K562 (cell line): ENCODE results near the gene GP2. TPM values are rescaled to one million over a fixed set of nuclear protein-coding genes. Genes with fewer than 3 reads are reported as not detected.

Experiments used
- ATAC-seq: fragments of 200-7000 bp; cut with Tn5 transposase; 3 replicates; pipeline ENCODE4 v1.9.1; 2020; ENCODE audit warnings: moderate library complexity
- BruUV-seq: library from RNA; stranded (reverse); fragments of 400-500 nt; replicated peaks from 2 replicates; lab custom pipeline; 2021; lab: Mats Ljungman, UMichigan
- CTCF ChIA-PET: fragments of 300-600 bp; formaldehyde crosslinking; extraction: SDS; loops from one replicate; lab custom pipeline; 2021; ENCODE audit warnings: low intra/inter-chr PET ratio; lab: Yijun Ruan, JAX
- POLR2A ChIA-PET: fragments of 300-600, 350-650 bp; sonication (Branson Sonifier 250); formaldehyde crosslinking; extraction: SDS; loops from one replicate; lab custom pipeline; 2021; ENCODE audit warnings: antibody characterized with exemption, inconsistent platforms; lab: Yijun Ruan, JAX
- DNase-seq, 4 experiments: peaks; one replicate each; pipeline versions ENCODE4 v3.0.0 to v3.0.0-alpha.2; 2011 to 2018; ENCODE audit warnings: low spot score in 3 of 4, mixed read lengths in 3 of 4; ENCODE audit errors: extremely low read depth in 1 of 4
- FAIRE-seq: peaks from 2 replicates; lab custom pipeline; 2011; peaks lifted over from hg19 to GRCh38; lab: Jason Lieb, UNC
- H2AFZ ChIP-seq: 2 replicates; pipeline ENCODE4 v1.6.0; 2011; ENCODE audit warnings: low read depth, low read length, control low read depth, inconsistent platforms
- H3K27ac ChIP-seq: fragments of 200-600 bp; 3 replicates; pipeline ENCODE4 v1.8.0; 2011; ENCODE audit warnings: low read depth, mild to moderate bottlenecking, control low read depth, inconsistent platforms, low read length, moderate library complexity, mixed read lengths; ENCODE audit errors: extremely low read depth
- H3K27me3 ChIP-seq, 2 experiments: fragments of 300-600 bp in 1 of 2; 2 replicates in 1 of 2; 3 replicates in 1 of 2; pipeline versions ENCODE4 v1.6.0 to v1.8.0; 2011; ENCODE audit warnings: inconsistent platforms in 2 of 2, low read length in 2 of 2, mild to moderate bottlenecking in 1 of 2, mixed read lengths in 1 of 2, moderate library complexity in 1 of 2; ENCODE audit not compliant: control insufficient read depth in 2 of 2, insufficient read depth in 2 of 2
- H3K36me3 ChIP-seq: fragments of 300-600 bp; 3 replicates; pipeline ENCODE4 v1.8.0; 2011; ENCODE audit warnings: mild to moderate bottlenecking, low read length, inconsistent platforms; ENCODE audit not compliant: control insufficient read depth, insufficient read depth
- H3K4me1 ChIP-seq, 2 experiments: fragments of 200-600 bp in 1 of 2; replicated peaks in 1 of 2; 2 replicates in 1 of 2; 3 replicates in 1 of 2; pipeline versions ENCODE4 v1.5.1 to v1.8.0; 2011; ENCODE audit warnings: inconsistent platforms in 2 of 2, low read length in 2 of 2, mild to moderate bottlenecking in 1 of 2, mixed read lengths in 1 of 2, moderate library complexity in 1 of 2; ENCODE audit not compliant: control insufficient read depth in 2 of 2, insufficient read depth in 2 of 2
- H3K4me2 ChIP-seq: 2 replicates; pipeline ENCODE4 v1.6.1; 2011; ENCODE audit warnings: low read length, control low read depth, inconsistent platforms, mixed read lengths; ENCODE audit not compliant: insufficient read depth
- H3K4me3 ChIP-seq: fragments of 200-600 bp; sonication (generic), shearing (Covaris generic); 2 replicates; pipeline ENCODE4 v1.5.1; 2016; ENCODE audit warnings: control low read depth, inconsistent platforms
- H3K79me2 ChIP-seq: fragments of 200-600 bp; 3 replicates; pipeline ENCODE4 v1.8.0; 2011; ENCODE audit warnings: low read length, inconsistent platforms; ENCODE audit not compliant: control insufficient read depth, insufficient read depth
- H3K9ac ChIP-seq, 2 experiments: 2 replicates each; pipeline versions ENCODE4 v1.6.0 to v1.6.1; 2011; ENCODE audit warnings: low read depth in 2 of 2, low read length in 2 of 2, control low read depth in 1 of 2, inconsistent platforms in 1 of 2, mild to moderate bottlenecking in 1 of 2, mixed read lengths in 1 of 2; ENCODE audit not compliant: insufficient read depth in 1 of 2
- H3K9me1 ChIP-seq: one replicate; pipeline ENCODE4 v1.6.0; 2011; ENCODE audit warnings: inconsistent platforms, mild to moderate bottlenecking, low read length, moderate library complexity; ENCODE audit not compliant: control insufficient read depth, insufficient read depth
- H3K9me3 ChIP-seq: replicated peaks from 2 replicates; pipeline ENCODE4 v1.5.1; 2011; ENCODE audit warnings: low read depth, low read length, inconsistent platforms; ENCODE audit not compliant: control insufficient read depth, insufficient read depth
- H4K20me1 ChIP-seq: replicated peaks from 2 replicates; pipeline ENCODE4 v1.6.1; 2011; ENCODE audit warnings: low read length, inconsistent platforms, mixed read lengths; ENCODE audit not compliant: control insufficient read depth, insufficient read depth
- CAMTA2 ChIP-seq: fragments of 250-450 bp; sonication (Bioruptor Pico); conservative IDR thresholded peaks from 2 replicates; pipeline ENCODE4 v1.5.1; 2022
- DMBX1 ChIP-seq: fragments of 250-450 bp; sonication (Bioruptor Pico); IDR thresholded peaks from 2 replicates; pipeline ENCODE4 v1.8.0; 2022; ENCODE audit warnings: inconsistent platforms, mild to moderate bottlenecking, moderate library complexity, borderline replicate concordance
- MBD1 ChIP-seq: fragments of 250-450 bp; sonication (Bioruptor Pico); IDR thresholded peaks from 2 replicates; pipeline ENCODE4 v1.8.0; 2022; ENCODE audit warnings: inconsistent platforms
- MIER1 ChIP-seq: fragments of 450-650 bp; IDR thresholded peaks from 2 replicates; pipeline ENCODE4 v1.6.1; 2016; ENCODE audit warnings: antibody characterized with exemption, mild to moderate bottlenecking, low read depth
- NR4A1 ChIP-seq, 2 experiments: fragments of 250-450 bp in 1 of 2; fragments of 450-650 bp in 1 of 2; sonication (Bioruptor Pico) in 1 of 2; IDR thresholded peaks; 2 replicates each; pipeline versions ENCODE4 v1.4.0 to v1.6.1; 2016 to 2020; ENCODE audit warnings: mild to moderate bottlenecking in 2 of 2, missing compliant biosample characterization in 1 of 2, missing genetic modification characterization in 1 of 2, moderate library complexity in 1 of 2
- POLR2H ChIP-seq: IDR thresholded peaks from 2 replicates; pipeline ENCODE4 v1.6.1; 2016; ENCODE audit warnings: missing genetic modification characterization, low read depth, mild to moderate bottlenecking, control low read depth, missing compliant biosample characterization, moderate library complexity
- POLR3G ChIP-seq: IDR thresholded peaks from 2 replicates; pipeline ENCODE4 v1.6.1; 2011; ENCODE audit not compliant: insufficient read length, insufficient replicate concordance; ENCODE audit errors: extremely low read depth
- RCOR1 ChIP-seq, 2 experiments: IDR thresholded peaks; 2 replicates each; pipeline ENCODE4 v1.6.1; 2012; ENCODE audit warnings: low read depth in 2 of 2, low read length in 2 of 2, borderline replicate concordance in 1 of 2, improper control_type of control experiment in 1 of 2
- RFX1 ChIP-seq: fragments of 450-650 bp; IDR thresholded peaks from 2 replicates; pipeline ENCODE4 v1.6.1; 2016; ENCODE audit warnings: mild to moderate bottlenecking, moderate library complexity
- SMARCE1 ChIP-seq: fragments of 450-650 bp; IDR thresholded peaks from 2 replicates; pipeline ENCODE4 v1.7.1; 2016; ENCODE audit warnings: mild to moderate bottlenecking
- ZC3H8 ChIP-seq: fragments of 450-650 bp; IDR thresholded peaks from 2 replicates; pipeline ENCODE4 v1.6.1; 2017
- ZNF586 ChIP-seq: fragments of 450-650 bp; formaldehyde crosslinking; conservative IDR thresholded peaks from 2 replicates; pipeline ENCODE4 v1.4.0; 2020; ENCODE audit warnings: mild to moderate bottlenecking, moderate library complexity
- WGBS: fragments of 100-300 bp; shearing (Covaris generic); methylation state at CpG from one replicate; pipeline ENCODE4 v1.1.6; 2016; ENCODE audit warnings: low coverage, mixed read lengths; ENCODE audit not compliant: insufficient coverage; ENCODE audit errors: missing lambda C conversion rate; 5-methylcytosine and 5-hydroxymethylcytosine counted together
- in situ Hi-C: fragments of 300-500 bp; cut with MboI; formaldehyde crosslinking; loops from 4 replicates; pipeline ENCODE4 v1.15.0; 2018; ENCODE audit warnings: inconsistent platforms, mixed read lengths
- intact Hi-C: fragments of 100-400 bp; cut with micrococcal nuclease; formaldehyde crosslinking; loops from 2 replicates; pipeline ENCODE4 v1.14.2; 2022
- polyA plus RNA-seq, 8 experiments: library from polyadenylated mRNA; depleted of rRNA in 4 of 8; stranded (reverse) in 5 of 8; unstranded in 3 of 8; fragments of >200 nt; fragmentation: Nextera tagmentation in 2 of 8; fragmentation: Illumina TruSeq in 1 of 8; extraction: Ambion mirVana in 2 of 8; extraction: Trizol in 1 of 8; gene quantifications; 2 replicates each; pipeline versions ENCODE4 v1.2.1 to v1.2.3, GENCODE V29; 2011 to 2014; ENCODE audit warnings: inconsistent platforms in 1 of 8, missing spikeins in 1 of 8
- total RNA-seq, 7 experiments: library from RNA; depleted of rRNA in 6 of 7; stranded (reverse); fragments of >200 nt in 6 of 7; fragmentation: Illumina TruSeq in 2 of 7; extraction: Trizol in 2 of 7; gene quantifications; 2 replicates each; pipeline versions ENCODE4 v1.2.1 to v1.2.3, GENCODE V29; 2011 to 2021; ENCODE audit warnings: low replicate concordance in 1 of 7
- TF ChIP-seq, protein P1 (sequence below): sonication (generic); formaldehyde crosslinking; IDR thresholded peaks from 2 replicates; pipeline ENCODE4 v1.8.1; 2023; ENCODE audit warnings: mild to moderate bottlenecking, missing genetic modification reagents

The GP2 gene
- total and polyA plus RNA-seq, 9 of the 15 experiments (the other 6 are each of a cell fraction or from before 2014, with no cell fraction given) = 5.9 TPM; not detected in 8

DNA sequence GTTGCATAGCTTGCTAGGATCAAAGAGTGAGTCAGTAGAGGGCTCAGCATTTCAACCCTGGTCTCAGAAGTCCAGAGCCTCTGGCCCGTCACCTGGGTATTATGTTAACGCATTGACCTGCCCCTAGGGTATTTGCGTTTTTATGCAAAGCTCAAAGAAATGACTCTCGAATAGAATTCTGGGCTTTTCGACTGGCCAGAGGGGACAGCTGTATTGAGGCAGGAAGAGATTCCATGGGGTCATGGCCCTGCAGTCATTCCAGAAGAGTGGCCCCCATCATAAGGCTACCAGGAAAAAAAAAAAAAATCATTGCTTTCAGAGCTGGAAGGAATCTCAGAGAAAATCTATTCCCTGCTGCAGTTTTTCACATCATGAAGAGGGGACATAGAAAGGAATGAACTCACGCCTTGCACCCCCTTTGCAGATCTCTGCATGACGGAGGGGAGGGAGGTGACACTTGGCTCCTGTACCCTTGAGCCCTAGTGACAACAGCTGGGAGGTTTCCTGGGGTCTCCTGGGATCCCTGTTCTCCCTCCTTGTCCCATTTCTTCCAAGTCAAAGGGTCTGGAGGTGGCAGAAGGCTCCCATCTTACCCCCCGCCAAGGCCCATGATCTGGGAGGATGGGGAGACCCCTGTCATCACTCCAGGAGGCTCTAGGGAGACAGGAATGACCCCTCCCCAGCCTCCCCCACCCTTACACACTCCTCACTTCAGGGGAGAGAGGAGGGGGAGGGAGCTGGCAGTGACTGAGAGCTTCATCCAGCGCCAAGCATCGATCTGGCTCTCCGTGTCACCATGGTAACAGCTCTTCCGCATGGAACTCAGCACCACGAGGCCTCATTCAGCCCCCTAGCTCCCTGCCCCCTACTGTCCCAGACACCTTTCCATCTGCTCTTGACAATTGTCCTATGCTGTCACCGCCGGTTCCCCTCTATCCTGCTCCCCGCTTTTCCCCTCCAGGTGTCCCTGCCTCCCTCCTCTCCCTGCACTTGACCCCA, 35.8 kb downstream of the GP2 start:
- in situ Hi-C loops = no loop called here
- H3K27me3 ChIP-seq = peaks cover 0 to 12% of the 10 kb centered on the region in 2 experiments; a peak in 4 of 5 replicates
- no peaks in the 10 kb centered on the region for H3K36me3 ChIP-seq

GRCh38 chr16:20289571-20289970, 37.7 kb downstream of the GP2 start:
- in situ Hi-C loops = no loop called here
- Histone ChIP-seq H3K4me3 (no peak overlapping the region), H3K9me3 (no peaks in the 10 kb centered on the region), H3K79me2 (no peaks in the 10 kb centered on the region), H3K4me2 (no peak overlapping the region), H3K27me3 (peaks cover 0 to 12% of the 10 kb centered on the region in 2 experiments; a peak in 4 of 5 replicates), H4K20me1 (no peaks in the 10 kb centered on the region), H3K9me1 (no peaks in the 10 kb centered on the region), H3K36me3 (no peaks in the 10 kb centered on the region), H3K9ac (no peak overlapping the region), H3K4me1 (no peaks in the 10 kb centered on the region), H3K27ac (no peak overlapping the region), H2AFZ (no peak overlapping the region)
- FAIRE-seq (no peak), ATAC-seq (no peak), DNase-seq (no peak)
- BruUV-seq = no TSS peak
- ChIA-PET CTCF (no interaction called here), POLR2A (no interaction called here)
- WGBS = 0% methylated on average over 2 of the region's 3 CpGs
- intact Hi-C loops = no loop called here
- TF ChIP-seq, protein P1, sequence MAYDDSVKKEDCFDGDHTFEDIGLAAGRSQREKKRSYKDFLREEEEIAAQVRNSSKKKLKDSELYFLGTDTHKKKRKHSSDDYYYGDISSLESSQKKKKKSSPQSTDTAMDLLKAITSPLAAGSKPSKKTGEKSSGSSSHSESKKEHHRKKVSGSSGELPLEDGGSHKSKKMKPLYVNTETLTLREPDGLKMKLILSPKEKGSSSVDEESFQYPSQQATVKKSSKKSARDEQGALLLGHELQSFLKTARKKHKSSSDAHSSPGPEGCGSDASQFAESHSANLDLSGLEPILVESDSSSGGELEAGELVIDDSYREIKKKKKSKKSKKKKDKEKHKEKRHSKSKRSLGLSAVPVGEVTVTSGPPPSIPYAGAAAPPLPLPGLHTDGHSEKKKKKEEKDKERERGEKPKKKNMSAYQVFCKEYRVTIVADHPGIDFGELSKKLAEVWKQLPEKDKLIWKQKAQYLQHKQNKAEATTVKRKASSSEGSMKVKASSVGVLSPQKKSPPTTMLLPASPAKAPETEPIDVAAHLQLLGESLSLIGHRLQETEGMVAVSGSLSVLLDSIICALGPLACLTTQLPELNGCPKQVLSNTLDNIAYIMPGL (CRISPR knock-in tag) = no peak
- no peak for TF ChIP-seq ZNF586 (CRISPR knock-in tag)
- TF ChIP-seq NR4A1 (CRISPR knock-in tag; IDR thresholded peaks at IDR 0.05) = no peak
- no peak for TF ChIP-seq NR4A1 (tag; IDR thresholded peaks at IDR 0.05)
- no peak for TF ChIP-seq SMARCE1
- TF ChIP-seq RCOR1 (IDR thresholded peaks at IDR 0.05; ENCODE audit: borderline replicate concordance in 1 of 2, low read depth in 2 of 2, low read length in 2 of 2) = no peak
- TF ChIP-seq MBD1 = no peak
- TF ChIP-seq POLR3G = no peak
- no peak for TF ChIP-seq CAMTA2 (CRISPR knock-in tag)
- no peak for TF ChIP-seq ZC3H8
- no peak for TF ChIP-seq MIER1

More for the DNA sequence above, 35.8 kb downstream of the GP2 start:
- Histone ChIP-seq H3K4me3 (no peak overlapping the region), H3K27ac (no peak overlapping the region), H3K9me1 (no peaks in the 10 kb centered on the region), H2AFZ (no peak overlapping the region), H3K79me2 (no peaks in the 10 kb centered on the region), H3K9me3 (no peaks in the 10 kb centered on the region), H3K9ac (no peak overlapping the region), H3K4me1 (no peaks in the 10 kb centered on the region), H3K4me2 (no peak overlapping the region), H4K20me1 (no peaks in the 10 kb centered on the region)
- ATAC-seq (no peak), DNase-seq (no peak), FAIRE-seq (no peak)
- intact Hi-C loops = no loop called here
- no TSS peak for BruUV-seq
- ChIA-PET POLR2A (no interaction called here), CTCF (no interaction called here)
- WGBS = under 1% methylated on average over 16 of the region's 16 CpGs
- TF ChIP-seq RFX1 = peak; percentile 57
- TF ChIP-seq DMBX1 (CRISPR knock-in tag) = no peak
- no peak for TF ChIP-seq POLR2H (tag)
